OCI-LY3 (cell line): ENCODE measurements around the gene FMR1NB.

ENCODE experiments used
- CTCF ChIP-seq: fragments of 200-600, 300-600 bp; sonication (generic); IDR thresholded peaks from 2 replicates; pipeline ENCODE4 v1.5.1; 2014; ENCODE audit warnings: antibody characterized with exemption, low read length, low read depth
- EZH2phosphoT487 ChIP-seq: fragments of 200-600 bp; shearing (Covaris generic); IDR thresholded peaks from 2 replicates; pipeline ENCODE4 v1.6.1; 2018; ENCODE audit warnings: antibody characterized with exemption, mixed run types, low read depth

- TF ChIP-seq CTCF, result no peak
- no peak for TF ChIP-seq EZH2phosphoT487
Observed at GRCh38 chrX:147978931-147979330, 2.2 kb upstream of the FMR1NB start.
